B cell (primary cell): Measurements from ENCODE around the gene DPY19L1. TPM values are rescaled to one million over a fixed set of nuclear protein-coding genes. Genes with fewer than 3 reads are reported as not detected.
"Not testable (repeated sequence)": the region's sequence is repeated elsewhere in the genome, so short reads cannot be mapped to it uniquely, and the experiment has no call there.

Experiments
- ATAC-seq: fragments of 200-7000 bp; cut with Tn5 transposase; one replicate; pipeline ENCODE4 v1.10.0; 2021; ENCODE audit warnings: low read depth, mild to moderate bottlenecking, moderate number of reproducible peaks, moderate library complexity
- CTCF ChIA-PET: fragments of 350-600 bp; sonication (Branson Sonifier 250); formaldehyde crosslinking; loops from one replicate; lab custom pipeline; 2021; ENCODE audit warnings: antibody characterized with exemption, inconsistent platforms; lab: Charles Lee
- POLR2A ChIA-PET: fragments of 350-600 bp; sonication (Branson Sonifier 250); formaldehyde crosslinking; loops from one replicate; lab custom pipeline; 2021; ENCODE audit warnings: antibody characterized with exemption; lab: Charles Lee
- DNase-seq: peaks from one replicate; pipeline ENCODE4 v3.0.0; 2013
- H2AFZ ChIP-seq: 2 replicates; pipeline ENCODE4 v1.6.1; 2012; ENCODE audit warnings: mild to moderate bottlenecking, low read depth, low read length; ENCODE audit not compliant: insufficient read depth, poor library complexity, severe bottlenecking
- H3K27ac ChIP-seq, 2 donors: 1 replicate in 1 of 2; 2 replicates in 1 of 2; pipeline ENCODE4 v1.5.1; 2012 to 2013; ENCODE audit warnings: low read length in 2 of 2, mild to moderate bottlenecking in 2 of 2, moderate library complexity in 1 of 2
- H3K27me3 ChIP-seq, 4 experiments: fragments of 200-600 bp in 1 of 4; sonication (generic) in 1 of 4; replicated peaks in 1 of 4; 1 replicate in 2 of 4; 2 replicates in 2 of 4; pipeline versions ENCODE4 v1.6.1 to v1.7.0; 2013 to 2016; ENCODE audit warnings: low read length in 3 of 4, mild to moderate bottlenecking in 2 of 4, mixed read lengths in 1 of 4, moderate library complexity in 1 of 4; ENCODE audit not compliant: insufficient read depth in 4 of 4, control insufficient read depth in 3 of 4; ENCODE audit errors: control extremely low read depth in 1 of 4
- H3K36me3 ChIP-seq, 2 experiments: replicated peaks in 1 of 2; 1 replicate in 1 of 2; 2 replicates in 1 of 2; pipeline versions ENCODE4 v1.6.1 to v1.7.1; 2013; ENCODE audit warnings: low read length in 1 of 2; ENCODE audit not compliant: insufficient read depth in 2 of 2, control insufficient read depth in 1 of 2; ENCODE audit errors: control extremely low read depth in 1 of 2, extremely low read depth in 1 of 2
- H3K4me1 ChIP-seq, 2 donors: fragments of 200-600 bp in 1 of 2; sonication (generic) in 1 of 2; 1 replicate in 1 of 2; 2 replicates in 1 of 2; pipeline versions ENCODE4 v1.5.1 to v1.6.1; 2013 to 2017; ENCODE audit warnings: low read length in 2 of 2; ENCODE audit not compliant: control insufficient read depth in 2 of 2, insufficient read depth in 2 of 2
- H3K4me2 ChIP-seq: replicated peaks from 2 replicates; pipeline ENCODE3; 2012; ENCODE audit warnings: mild to moderate bottlenecking, low read depth, low read length; ENCODE audit not compliant: poor library complexity, severe bottlenecking
- H3K4me3 ChIP-seq, 5 experiments: fragments of 200-600 bp in 1 of 5; sonication (generic) in 1 of 5; 1 replicate in 3 of 5; 2 replicates in 2 of 5; pipeline versions ENCODE4 v1.5.1 to v1.7.0; 2011 to 2016; ENCODE audit warnings: low read length in 4 of 5, mild to moderate bottlenecking in 4 of 5, low read depth in 2 of 5, control low read depth in 1 of 5, moderate library complexity in 1 of 5; ENCODE audit not compliant: insufficient read depth in 1 of 5; ENCODE audit errors: control extremely low read depth in 1 of 5, extremely low read depth in 1 of 5
- H3K79me2 ChIP-seq: fragments of 200-600 bp; sonication (generic); one replicate; pipeline ENCODE4 v1.6.0; 2016; ENCODE audit warnings: low read length; ENCODE audit not compliant: control insufficient read depth, insufficient read depth
- H3K9ac ChIP-seq: fragments of 200-600 bp; sonication (generic); 2 replicates; pipeline ENCODE4 v1.6.1; 2017; ENCODE audit warnings: mild to moderate bottlenecking, low read length, moderate library complexity
- H3K9me3 ChIP-seq, 3 donors: one replicate each; pipeline versions ENCODE4 v1.6.1 to v1.7.1; 2013; ENCODE audit warnings: low read length in 2 of 3; ENCODE audit not compliant: control insufficient read depth in 2 of 3, insufficient read depth in 1 of 3; ENCODE audit errors: control extremely low read depth in 1 of 3
- H4K20me1 ChIP-seq: 2 replicates; pipeline ENCODE4 v1.6.0; 2012; ENCODE audit warnings: mild to moderate bottlenecking, low read length; ENCODE audit not compliant: insufficient read depth, control insufficient read depth, poor library complexity, severe bottlenecking
- H3K27ac Mint-ChIP-seq: one replicate; pipeline ENCODE4 v1.8.0; 2021; ENCODE audit warnings: mixed read lengths
- H3K27me3 Mint-ChIP-seq: one replicate; pipeline ENCODE4 v1.8.0; 2021; ENCODE audit warnings: mixed read lengths
- H3K4me1 Mint-ChIP-seq: one replicate; pipeline ENCODE4 v1.8.0; 2021; ENCODE audit warnings: mixed read lengths
- H3K4me3 Mint-ChIP-seq: one replicate; pipeline ENCODE4 v1.8.0; 2021; ENCODE audit warnings: mixed read lengths
- H3K9me3 Mint-ChIP-seq: one replicate; pipeline ENCODE4 v1.8.0; 2022; ENCODE audit warnings: mixed read lengths; ENCODE audit not compliant: insufficient read depth
- WGBS: methylation state at CpG from one replicate; pipeline ENCODE4 v1.1.5; 2013; ENCODE audit warnings: missing lambda C conversion rate; ENCODE audit not compliant: insufficient coverage; 5-methylcytosine and 5-hydroxymethylcytosine counted together
- intact Hi-C: fragments of 100-400 bp; cut with micrococcal nuclease; formaldehyde crosslinking; loops from one replicate; pipeline ENCODE4 v1.10.0; 2022
- polyA plus RNA-seq: library from polyadenylated mRNA; depleted of rRNA; stranded (reverse); fragments of >200 nt; gene quantifications from 2 replicates; pipeline ENCODE4 v1.2.3, GENCODE V29; 2012
- total RNA-seq, 2 donors: library from RNA; stranded (reverse); fragments of 120-200 nt in 1 of 2; gene quantifications; 1 replicate in 1 of 2; 2 replicates in 1 of 2; pipeline versions ENCODE4 v1.2.3 to v1.2.4, GENCODE V29; 2013 to 2022

DPY19L1 gene
- total and polyA plus RNA-seq, 2 donors (not counting 1 experiment from before 2014, with no cell fraction given) = 2.0 to 13.0 TPM

- intact Hi-C loops, H3K27me3 Mint-ChIP-seq, H3K9me3 ChIP-seq, H3K27ac ChIP-seq, H3K9ac ChIP-seq, H3K9me3 Mint-ChIP-seq, H3K36me3 ChIP-seq, POLR2A ChIA-PET, H3K4me3 ChIP-seq, H3K27ac Mint-ChIP-seq, H3K79me2 ChIP-seq, H3K4me1 Mint-ChIP-seq, H3K4me2 ChIP-seq, H3K27me3 ChIP-seq, H3K4me1 ChIP-seq, H3K4me3 Mint-ChIP-seq, H2AFZ ChIP-seq, ATAC-seq, CTCF ChIA-PET, DNase-seq, H4K20me1 ChIP-seq: not testable (repeated sequence)
- WGBS = no CpG with 5 or more reads among the region's 2 CpGs
Measured at GRCh38 chr7:34988442-34989125, 48.7 kb downstream of the DPY19L1 start.

GRCh38 chr7:34985155-34985554 is 52.1 kb downstream of the DPY19L1 start:
- H3K36me3 ChIP-seq, H3K27me3 Mint-ChIP-seq, H3K4me3 Mint-ChIP-seq, H3K4me3 ChIP-seq, H3K9ac ChIP-seq, ATAC-seq, H3K27ac Mint-ChIP-seq, H3K4me2 ChIP-seq, POLR2A ChIA-PET, H3K9me3 ChIP-seq, H3K79me2 ChIP-seq, H2AFZ ChIP-seq, DNase-seq, CTCF ChIA-PET, H3K27me3 ChIP-seq, H3K27ac ChIP-seq, H3K4me1 ChIP-seq, H3K4me1 Mint-ChIP-seq, H4K20me1 ChIP-seq, H3K9me3 Mint-ChIP-seq, intact Hi-C loops: not testable (repeated sequence)
- WGBS = no CpG with 5 or more reads among the region's 3 CpGs

GRCh38 chr7:34984140-34984539 is 53.1 kb downstream of the DPY19L1 start:
- H3K27ac Mint-ChIP-seq, H3K36me3 ChIP-seq, H3K4me3 Mint-ChIP-seq, H3K4me2 ChIP-seq, H3K9ac ChIP-seq, H3K27me3 ChIP-seq, H3K9me3 Mint-ChIP-seq, H3K9me3 ChIP-seq, DNase-seq, H3K27ac ChIP-seq, H3K4me3 ChIP-seq, H2AFZ ChIP-seq, H3K27me3 Mint-ChIP-seq, H3K4me1 Mint-ChIP-seq, H3K4me1 ChIP-seq, intact Hi-C loops, ATAC-seq, POLR2A ChIA-PET, H3K79me2 ChIP-seq, CTCF ChIA-PET, H4K20me1 ChIP-seq: not testable (repeated sequence)
- WGBS = 90% methylated on average over 3 of the region's 4 CpGs
